GM19455 (cell line): ENCODE data around the gene KIAA1549.
"Not testable (repeated sequence)": the region's sequence is repeated elsewhere in the genome, so short reads cannot be mapped to it uniquely, and the experiment has no call there.

Experiments used
- ATAC-seq: cut with Tn5 transposase; IDR thresholded peaks from one replicate; pipeline ENCODE4 v1.9.1; 2021; ENCODE audit not compliant: unreplicated experiment

KIAA1549 gene

GRCh38 chr7:138981332-138982203 lies at the start of gene KIAA1549:
TSS of gene KIAA1549 (minus strand) at chr7:138981389. CDS start at chr7:138981269, 120 bp downstream.
- peak; percentile 90 for ATAC-seq

- no peak for ATAC-seq
Measured at GRCh38 chr7:139029353-139029752, 48.2 kb upstream of the KIAA1549 start.

- no peak for ATAC-seq
Measured at GRCh38 chr7:139026551-139026950, 45.4 kb upstream of the KIAA1549 start.

- ATAC-seq, result not testable (repeated sequence)
Measured at GRCh38 chr7:139025861-139026260, 44.7 kb upstream of the KIAA1549 start.

- no peak for ATAC-seq
Measured at GRCh38 chr7:139023076-139023475, 41.9 kb upstream of the KIAA1549 start.

GRCh38 chr7:139022286-139022685 lies 41.1 kb upstream of the KIAA1549 start:
- no peak for ATAC-seq

GRCh38 chr7:139018910-139019309 lies 37.7 kb upstream of the KIAA1549 start:
- no peak for ATAC-seq

GRCh38 chr7:139016931-139017511 lies 35.8 kb upstream of the KIAA1549 start:
- peak; percentile 84 for ATAC-seq

GRCh38 chr7:139011373-139011772 lies 30.2 kb upstream of the KIAA1549 start:
- ATAC-seq, result no peak

GRCh38 chr7:139004321-139005090 lies 23.3 kb upstream of the KIAA1549 start:
- ATAC-seq, result no peak

- ATAC-seq, result no peak
Measured at GRCh38 chr7:138999414-138999813, 18.2 kb upstream of the KIAA1549 start.

GRCh38 chr7:138992052-138992531 lies 10.9 kb upstream of the KIAA1549 start:
- no peak for ATAC-seq

- no peak for ATAC-seq
Measured at GRCh38 chr7:138987686-138988085, 6.5 kb upstream of the KIAA1549 start.

- ATAC-seq, result no peak
Measured at GRCh38 chr7:138982204-138982623, 1.0 kb upstream of the KIAA1549 start.

- peak; percentile 37 for ATAC-seq
Measured at GRCh38 chr7:138980563-138981291, 462 bp downstream of the KIAA1549 start.

GRCh38 chr7:138979988-138980562 lies 1.1 kb downstream of the KIAA1549 start:
- no peak for ATAC-seq

- ATAC-seq, result no peak
Measured at GRCh38 chr7:138979226-138979979, 1.8 kb downstream of the KIAA1549 start.

GRCh38 chr7:138978541-138979184 lies 2.5 kb downstream of the KIAA1549 start:
- ATAC-seq, result no peak

- ATAC-seq, result not testable (repeated sequence)
Measured at GRCh38 chr7:138976161-138976560, 5.0 kb downstream of the KIAA1549 start.
